ENCODE data around the gene ATG4B.

The ATG4B gene

DNA sequence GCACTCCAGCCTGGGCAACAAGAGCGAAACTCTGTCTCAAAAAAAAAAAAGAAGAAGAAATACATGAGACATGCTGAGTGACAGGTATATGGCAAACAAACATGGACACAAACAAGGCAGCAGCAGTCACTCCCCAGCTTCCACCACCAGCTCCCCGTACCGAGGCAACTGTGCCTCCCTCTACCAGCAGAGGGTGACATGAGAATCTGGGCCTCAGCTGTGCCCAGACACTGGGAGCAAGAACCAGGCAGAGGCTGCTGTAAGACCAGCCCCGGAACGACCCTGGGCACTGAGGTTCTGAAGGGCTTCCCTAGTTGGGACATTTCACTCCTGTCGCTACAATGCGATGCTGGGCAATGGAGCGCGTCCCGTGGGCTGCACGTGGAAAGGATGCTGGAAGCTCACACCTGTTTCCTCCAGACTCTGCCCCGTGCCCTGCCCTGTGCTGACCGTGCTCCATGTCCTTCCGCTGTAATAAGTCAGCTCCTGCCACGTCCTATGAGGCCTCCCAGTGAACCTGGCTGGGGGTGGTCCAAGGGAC is 41.8 kb upstream of the ATG4B start:
- Histone ChIP-seq H3K9ac (no peak overlapping the region), H3K36me3 (ENCODE audit: control insufficient read depth, insufficient read depth, low read length) (no peaks in the 10 kb centered on the region), H2AFZ (no peak overlapping the region)

DNA sequence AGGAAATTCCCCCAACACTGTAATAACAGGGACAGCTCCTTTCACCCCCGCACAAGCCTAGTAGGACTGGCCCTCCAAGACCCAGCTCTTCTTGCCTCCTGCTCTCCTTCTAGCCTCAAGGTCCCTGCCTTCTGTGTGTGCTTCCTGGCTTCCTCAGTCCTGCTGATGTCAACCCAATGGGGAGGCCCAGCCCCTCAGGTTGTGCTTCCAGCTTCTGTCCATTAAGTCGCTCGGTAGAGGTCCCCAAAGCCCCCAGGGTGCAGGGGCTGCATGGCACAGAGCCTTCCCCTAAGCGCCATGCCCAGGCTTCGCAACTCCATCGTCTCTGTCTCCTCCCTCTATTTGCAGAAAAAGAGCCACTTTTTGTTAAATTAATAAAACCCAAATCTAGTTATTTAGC is 39.9 kb upstream of the ATG4B start:
- Histone ChIP-seq H3K79me2 (peaks cover 9% of the 10 kb centered on the region), H3K9me3 (ENCODE audit: control insufficient read depth, low read length) (no peaks in the 10 kb centered on the region), H3K4me3 (ENCODE audit: low read depth, low read length) (no peak overlapping the region), H3K36me3 (ENCODE audit: control insufficient read depth, insufficient read depth, low read length) (no peaks in the 10 kb centered on the region), H3K4me2 (ENCODE audit: low read length) (no peak overlapping the region), H3K9ac (no peak overlapping the region), H3K27me3 (ENCODE audit: control insufficient read depth, insufficient read depth, low read length) (no peaks in the 10 kb centered on the region), H3K27ac (no peak overlapping the region), H3K4me1 (no peaks in the 10 kb centered on the region), H2AFZ (no peak overlapping the region)
- TF ChIP-seq, protein P1, sequence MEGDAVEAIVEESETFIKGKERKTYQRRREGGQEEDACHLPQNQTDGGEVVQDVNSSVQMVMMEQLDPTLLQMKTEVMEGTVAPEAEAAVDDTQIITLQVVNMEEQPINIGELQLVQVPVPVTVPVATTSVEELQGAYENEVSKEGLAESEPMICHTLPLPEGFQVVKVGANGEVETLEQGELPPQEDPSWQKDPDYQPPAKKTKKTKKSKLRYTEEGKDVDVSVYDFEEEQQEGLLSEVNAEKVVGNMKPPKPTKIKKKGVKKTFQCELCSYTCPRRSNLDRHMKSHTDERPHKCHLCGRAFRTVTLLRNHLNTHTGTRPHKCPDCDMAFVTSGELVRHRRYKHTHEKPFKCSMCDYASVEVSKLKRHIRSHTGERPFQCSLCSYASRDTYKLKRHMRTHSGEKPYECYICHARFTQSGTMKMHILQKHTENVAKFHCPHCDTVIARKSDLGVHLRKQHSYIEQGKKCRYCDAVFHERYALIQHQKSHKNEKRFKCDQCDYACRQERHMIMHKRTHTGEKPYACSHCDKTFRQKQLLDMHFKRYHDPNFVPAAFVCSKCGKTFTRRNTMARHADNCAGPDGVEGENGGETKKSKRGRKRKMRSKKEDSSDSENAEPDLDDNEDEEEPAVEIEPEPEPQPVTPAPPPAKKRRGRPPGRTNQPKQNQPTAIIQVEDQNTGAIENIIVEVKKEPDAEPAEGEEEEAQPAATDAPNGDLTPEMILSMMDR (IDR thresholded peaks at IDR 0.05) = no peak

More for the DNA sequence above, 41.8 kb upstream of the ATG4B start:
- Histone ChIP-seq H3K9me3 (ENCODE audit: control insufficient read depth, low read length) (no peaks in the 10 kb centered on the region), H3K4me2 (ENCODE audit: low read length) (no peak overlapping the region), H3K79me2 (peaks cover 13% of the 10 kb centered on the region), H3K27ac (no peak overlapping the region), H3K4me1 (no peaks in the 10 kb centered on the region), H3K4me3 (ENCODE audit: low read depth, low read length) (no peak overlapping the region), H3K27me3 (ENCODE audit: control insufficient read depth, insufficient read depth, low read length) (no peaks in the 10 kb centered on the region)
- TF ChIP-seq, protein P1 (IDR thresholded peaks at IDR 0.05) = no peak

DNA sequence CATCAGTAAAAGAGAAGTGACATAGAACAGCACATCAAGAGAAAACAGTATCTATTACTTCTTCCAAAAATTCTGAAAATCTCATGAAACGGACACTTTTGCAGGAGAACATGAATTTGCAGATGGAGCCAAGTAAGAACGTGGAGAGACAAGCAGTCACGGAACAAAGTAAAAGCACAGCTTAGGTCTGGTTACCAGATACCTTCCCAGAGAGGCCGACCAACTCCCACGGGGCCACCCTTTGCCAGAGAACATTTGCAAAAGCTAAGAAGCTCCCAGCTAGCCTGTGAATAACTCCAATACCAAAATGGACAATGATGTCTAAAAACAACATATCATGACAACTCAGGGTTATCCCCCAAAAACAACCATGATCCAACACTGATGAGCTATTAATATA is 39.4 kb upstream of the ATG4B start:
- Histone ChIP-seq H3K9me3 (ENCODE audit: control insufficient read depth, low read length) (no peaks in the 10 kb centered on the region), H3K27me3 (ENCODE audit: control insufficient read depth, insufficient read depth, low read length) (no peaks in the 10 kb centered on the region), H3K9ac (no peak overlapping the region), H3K27ac (no peak overlapping the region), H3K4me3 (ENCODE audit: low read depth, low read length) (no peak overlapping the region), H3K4me1 (no peaks in the 10 kb centered on the region), H3K36me3 (ENCODE audit: control insufficient read depth, insufficient read depth, low read length) (no peaks in the 10 kb centered on the region), H3K4me2 (ENCODE audit: low read length) (no peak overlapping the region), H2AFZ (no peak overlapping the region), H3K79me2 (peaks cover 5% of the 10 kb centered on the region)
- TF ChIP-seq, protein P1 (IDR thresholded peaks at IDR 0.05) = no peak

DNA sequence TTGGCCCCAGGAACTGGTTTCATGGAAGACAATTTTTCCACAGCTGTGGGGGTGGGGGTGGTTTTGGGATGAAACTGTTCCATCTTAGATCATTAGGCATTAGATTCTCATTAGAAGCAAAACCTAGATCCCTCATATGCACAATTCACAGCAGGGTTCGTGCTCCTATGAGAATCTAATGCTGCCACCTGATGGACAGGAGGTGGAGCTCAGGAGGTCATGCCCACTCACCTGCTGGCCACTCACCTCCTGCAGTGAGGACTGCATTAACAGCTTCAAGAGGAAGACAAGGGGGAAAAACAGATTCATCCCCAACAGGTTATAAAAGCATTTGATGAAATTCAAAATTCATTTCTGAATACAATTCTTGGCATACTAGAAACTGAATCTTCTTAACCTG is 39.0 kb upstream of the ATG4B start:
- Histone ChIP-seq H3K27ac (no peak overlapping the region), H3K9ac (no peak overlapping the region), H3K9me3 (ENCODE audit: control insufficient read depth, low read length) (no peaks in the 10 kb centered on the region), H3K4me2 (ENCODE audit: low read length) (no peak overlapping the region), H3K36me3 (ENCODE audit: control insufficient read depth, insufficient read depth, low read length) (no peaks in the 10 kb centered on the region), H3K79me2 (peaks cover 5% of the 10 kb centered on the region), H3K27me3 (ENCODE audit: control insufficient read depth, insufficient read depth, low read length) (no peaks in the 10 kb centered on the region), H3K4me3 (ENCODE audit: low read depth, low read length) (no peak overlapping the region), H3K4me1 (no peaks in the 10 kb centered on the region), H2AFZ (no peak overlapping the region)
- TF ChIP-seq, protein P1 (IDR thresholded peaks at IDR 0.05) = peak; percentile 27

DNA sequence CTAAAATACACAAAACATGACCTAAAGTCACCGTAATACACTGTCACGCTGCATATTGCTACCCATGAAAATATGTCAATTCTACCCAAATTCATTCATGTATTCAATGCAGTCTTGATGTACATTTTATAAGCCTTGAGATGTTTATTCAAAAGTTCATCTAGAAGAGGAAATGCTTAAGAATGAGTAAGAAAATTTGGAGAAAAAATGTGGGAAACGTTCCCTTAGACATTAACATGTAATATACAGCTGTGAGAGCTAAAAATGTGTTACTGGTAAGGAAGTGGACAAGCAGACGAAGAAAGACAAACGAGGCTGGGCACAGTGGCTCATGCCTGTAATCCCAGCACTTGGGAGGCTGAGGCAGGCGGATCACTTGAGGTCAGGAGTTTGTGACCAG is 37.9 kb upstream of the ATG4B start:
- H3K79me2 ChIP-seq = peaks cover 3% of the 10 kb centered on the region

More for the DNA sequence above, 37.9 kb upstream of the ATG4B start:
- TF ChIP-seq, protein P1 (IDR thresholded peaks at IDR 0.05) = no peak
- H3K4me1 ChIP-seq = no peaks in the 10 kb centered on the region
- no peak overlapping the region for H2AFZ ChIP-seq
- H3K9me3 ChIP-seq (ENCODE audit: control insufficient read depth, low read length) = no peaks in the 10 kb centered on the region
- no peak overlapping the region for H3K9ac ChIP-seq
- no peaks in the 10 kb centered on the region for H3K36me3 ChIP-seq (ENCODE audit: control insufficient read depth, insufficient read depth, low read length)
- H3K27ac ChIP-seq = no peak overlapping the region
- H3K4me2 ChIP-seq (ENCODE audit: low read length) = no peak overlapping the region
- H3K27me3 ChIP-seq (ENCODE audit: control insufficient read depth, insufficient read depth, low read length) = no peaks in the 10 kb centered on the region
- H3K4me3 ChIP-seq (ENCODE audit: low read depth, low read length) = no peak overlapping the region

All from parathyroid adenoma (tissue), 2 donors.